ENCODE measurements around the gene UBXN10. TPM values are rescaled to one million over a fixed set of nuclear protein-coding genes. Genes with fewer than 3 reads are reported as not detected.
"Not testable (repeated sequence)": the region's sequence is repeated elsewhere in the genome, so short reads cannot be mapped to it uniquely, and the experiment has no call there.

UBXN10 gene
- polyA plus RNA-seq, 3 donors: 0.16 to 0.82 (median 0.30) TPM

DNA sequence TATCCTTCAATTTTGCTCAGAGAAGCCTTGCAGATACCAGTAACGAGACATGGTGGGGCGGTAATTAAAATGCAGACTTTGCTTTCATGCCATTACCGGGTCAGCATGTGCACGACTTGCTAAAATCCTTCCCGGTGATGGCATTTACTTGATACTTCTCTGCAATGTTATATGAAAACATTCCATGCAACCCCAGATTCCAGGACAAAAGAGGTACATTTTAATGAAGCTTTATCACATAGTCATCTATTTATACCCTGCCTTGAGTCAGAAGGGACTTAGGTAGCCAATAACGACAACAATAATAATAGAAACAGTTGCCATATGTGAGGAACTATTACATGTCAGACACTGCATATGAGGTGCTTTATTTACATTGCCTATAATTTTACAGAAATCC lies 29.8 kb downstream of the UBXN10 start:
- Histone ChIP-seq H3K4me2 (replicated peaks; ENCODE audit: extremely low read depth, low read length, poor library complexity, severe bottlenecking) (no peak overlapping the region), H2AFZ (ENCODE audit: insufficient read depth, low read depth, low read length, poor library complexity, severe bottlenecking) (no peak overlapping the region), H3K9me3 (replicated peaks in 1 of 2; ENCODE audit: control insufficient read depth in 1 of 2, insufficient read depth in 1 of 2, low read length in 2 of 2) (no peaks in the 10 kb centered on the region), H3K27ac (ENCODE audit: low read depth in 1 of 2, low read length in 2 of 2) (no peak overlapping the region), H3K36me3 (replicated peaks in 1 of 2; ENCODE audit: control insufficient read depth in 1 of 2, insufficient read depth in 2 of 2, low read length in 2 of 2) (no peaks in the 10 kb centered on the region), H4K20me1 (ENCODE audit: insufficient read depth, low read length) (no peaks in the 10 kb centered on the region), H3K27me3 (ENCODE audit: control insufficient read depth in 2 of 2, insufficient read depth in 2 of 2, low read length in 2 of 2) (peaks cover 21 to 24% of the 10 kb centered on the region in 2 donors), H3K9ac (ENCODE audit: insufficient read depth, low read length, poor library complexity, severe bottlenecking) (no peak overlapping the region), H3K4me1 (ENCODE audit: control insufficient read depth in 1 of 2, insufficient read depth in 2 of 2, low read length in 2 of 2) (no peaks in the 10 kb centered on the region), H3K4me3 (replicated peaks in 1 of 3; ENCODE audit: low read depth in 2 of 3, low read length in 3 of 3) (no peak overlapping the region), H3K79me2 (ENCODE audit: insufficient read depth, low read length) (no peaks in the 10 kb centered on the region)
- peaks cover 5% of the 10 kb centered on the region for H3K4me1 Mint-ChIP-seq
- WGBS (ENCODE audit: insufficient coverage): 100% methylated on average over 3 of the region's 6 CpGs
- H3K27ac Mint-ChIP-seq: no peak overlapping the region
- no peaks in the 10 kb centered on the region for H3K36me3 Mint-ChIP-seq
- intact Hi-C loops (cut with micrococcal nuclease): no loop called here
- TF ChIP-seq, protein P1, sequence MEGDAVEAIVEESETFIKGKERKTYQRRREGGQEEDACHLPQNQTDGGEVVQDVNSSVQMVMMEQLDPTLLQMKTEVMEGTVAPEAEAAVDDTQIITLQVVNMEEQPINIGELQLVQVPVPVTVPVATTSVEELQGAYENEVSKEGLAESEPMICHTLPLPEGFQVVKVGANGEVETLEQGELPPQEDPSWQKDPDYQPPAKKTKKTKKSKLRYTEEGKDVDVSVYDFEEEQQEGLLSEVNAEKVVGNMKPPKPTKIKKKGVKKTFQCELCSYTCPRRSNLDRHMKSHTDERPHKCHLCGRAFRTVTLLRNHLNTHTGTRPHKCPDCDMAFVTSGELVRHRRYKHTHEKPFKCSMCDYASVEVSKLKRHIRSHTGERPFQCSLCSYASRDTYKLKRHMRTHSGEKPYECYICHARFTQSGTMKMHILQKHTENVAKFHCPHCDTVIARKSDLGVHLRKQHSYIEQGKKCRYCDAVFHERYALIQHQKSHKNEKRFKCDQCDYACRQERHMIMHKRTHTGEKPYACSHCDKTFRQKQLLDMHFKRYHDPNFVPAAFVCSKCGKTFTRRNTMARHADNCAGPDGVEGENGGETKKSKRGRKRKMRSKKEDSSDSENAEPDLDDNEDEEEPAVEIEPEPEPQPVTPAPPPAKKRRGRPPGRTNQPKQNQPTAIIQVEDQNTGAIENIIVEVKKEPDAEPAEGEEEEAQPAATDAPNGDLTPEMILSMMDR (IDR thresholded peaks at IDR 0.05): no peak
- peaks cover 0 to 4% (median 0%) of the 10 kb centered on the region in 7 donors for H3K9me3 Mint-ChIP-seq
- H3K4me3 Mint-ChIP-seq: no peak overlapping the region
- no peak for DNase-seq
- peaks cover 24 to 49% (median 32%) of the 10 kb centered on the region in 3 donors for H3K27me3 Mint-ChIP-seq (ENCODE audit: low read depth in 3 of 3)

DNA sequence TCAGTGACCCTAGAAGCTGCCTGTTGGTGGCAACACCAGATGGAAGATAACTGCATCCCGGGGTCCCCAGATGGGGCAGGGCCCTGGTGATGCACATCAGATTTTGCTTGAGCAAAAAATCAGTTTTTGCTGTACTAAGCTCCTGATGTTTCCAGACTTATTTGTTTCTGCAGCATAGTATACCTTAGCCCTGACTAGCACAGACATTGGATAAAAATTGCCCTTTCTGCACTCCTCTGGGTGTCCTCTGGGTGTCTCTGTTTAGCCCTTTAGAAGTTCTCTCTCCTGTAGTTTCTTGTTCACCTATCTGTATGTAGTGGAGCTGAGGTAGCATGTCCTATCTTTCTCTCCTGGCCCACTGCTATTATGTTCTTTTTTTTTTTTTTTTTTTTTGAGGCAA lies 30.7 kb downstream of the UBXN10 start:
- no peak overlapping the region for H3K4me2 ChIP-seq (replicated peaks; ENCODE audit: extremely low read depth, low read length, poor library complexity, severe bottlenecking)
- no peaks in the 10 kb centered on the region for H4K20me1 ChIP-seq (ENCODE audit: insufficient read depth, low read length)
- Mint-ChIP-seq H3K27ac (no peak overlapping the region), H3K4me3 (no peak overlapping the region), H3K27me3 (ENCODE audit: low read depth in 3 of 3) (peaks cover 22 to 49% (median 36%) of the 10 kb centered on the region in 3 donors), H3K9me3 (peaks cover 0 to 4% (median 0%) of the 10 kb centered on the region in 7 donors), H3K36me3 (no peaks in the 10 kb centered on the region), H3K4me1 (peaks cover 5% of the 10 kb centered on the region)
- H3K4me1 ChIP-seq (ENCODE audit: control insufficient read depth in 1 of 2, insufficient read depth in 2 of 2, low read length in 2 of 2): no peaks in the 10 kb centered on the region
- no peak overlapping the region for H3K9ac ChIP-seq (ENCODE audit: insufficient read depth, low read length, poor library complexity, severe bottlenecking)
- WGBS (ENCODE audit: insufficient coverage): 100% methylated on average over 1 of the region's 1 CpG
- DNase-seq: no peak
- H2AFZ ChIP-seq (ENCODE audit: insufficient read depth, low read depth, low read length, poor library complexity, severe bottlenecking): no peak overlapping the region
- H3K4me3 ChIP-seq (replicated peaks in 1 of 3; ENCODE audit: low read depth in 2 of 3, low read length in 3 of 3): no peak overlapping the region
- no peaks in the 10 kb centered on the region for H3K79me2 ChIP-seq (ENCODE audit: insufficient read depth, low read length)
- no peak overlapping the region for H3K27ac ChIP-seq (ENCODE audit: low read depth in 1 of 2, low read length in 2 of 2)
- no peaks in the 10 kb centered on the region for H3K9me3 ChIP-seq (replicated peaks in 1 of 2; ENCODE audit: control insufficient read depth in 1 of 2, insufficient read depth in 1 of 2, low read length in 2 of 2)
- H3K27me3 ChIP-seq (ENCODE audit: control insufficient read depth in 2 of 2, insufficient read depth in 2 of 2, low read length in 2 of 2): peaks cover 21 to 26% of the 10 kb centered on the region in 2 donors
- H3K36me3 ChIP-seq (replicated peaks in 1 of 2; ENCODE audit: control insufficient read depth in 1 of 2, insufficient read depth in 2 of 2, low read length in 2 of 2): no peaks in the 10 kb centered on the region
- intact Hi-C loops (cut with micrococcal nuclease): no loop called here
- TF ChIP-seq, protein P1 (IDR thresholded peaks at IDR 0.05): no peak

DNA sequence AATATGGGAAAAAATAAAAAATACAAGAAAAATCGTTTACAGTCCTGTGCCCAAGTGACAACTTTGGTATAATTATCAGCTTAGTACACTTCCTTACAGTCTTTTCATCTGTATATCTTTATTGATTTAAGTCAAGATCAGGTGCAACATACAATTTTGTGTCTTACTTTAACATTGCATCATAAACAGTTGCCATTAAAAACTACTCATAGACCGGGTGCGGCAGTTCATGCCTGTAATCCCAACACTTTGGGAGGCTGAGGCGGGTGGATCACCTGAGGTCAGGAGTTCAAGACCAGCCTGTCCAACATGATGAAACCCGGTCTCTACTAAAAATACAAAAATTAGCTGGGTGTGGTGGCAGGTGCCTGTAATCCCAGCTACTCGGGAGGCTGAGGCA lies 33.2 kb downstream of the UBXN10 start:
- H3K4me3 Mint-ChIP-seq; H3K79me2 ChIP-seq (ENCODE audit: insufficient read depth, low read length); intact Hi-C loops (cut with micrococcal nuclease); DNase-seq; H3K9me3 Mint-ChIP-seq; H3K27ac ChIP-seq (ENCODE audit: low read depth in 1 of 2, low read length in 2 of 2); H4K20me1 ChIP-seq (ENCODE audit: insufficient read depth, low read length); H3K36me3 ChIP-seq (replicated peaks in 1 of 2; ENCODE audit: control insufficient read depth in 1 of 2, insufficient read depth in 2 of 2, low read length in 2 of 2); H3K4me3 ChIP-seq (replicated peaks in 1 of 3; ENCODE audit: low read depth in 2 of 3, low read length in 3 of 3); H3K4me1 ChIP-seq (ENCODE audit: control insufficient read depth in 1 of 2, insufficient read depth in 2 of 2, low read length in 2 of 2); H3K4me2 ChIP-seq (replicated peaks; ENCODE audit: extremely low read depth, low read length, poor library complexity, severe bottlenecking); H3K36me3 Mint-ChIP-seq; H3K9me3 ChIP-seq (replicated peaks in 1 of 2; ENCODE audit: control insufficient read depth in 1 of 2, insufficient read depth in 1 of 2, low read length in 2 of 2); H2AFZ ChIP-seq (ENCODE audit: insufficient read depth, low read depth, low read length, poor library complexity, severe bottlenecking); H3K27ac Mint-ChIP-seq; H3K9ac ChIP-seq (ENCODE audit: insufficient read depth, low read length, poor library complexity, severe bottlenecking); H3K4me1 Mint-ChIP-seq: not testable (repeated sequence)
- WGBS (ENCODE audit: insufficient coverage): 93% methylated on average over 2 of the region's 6 CpGs
- peaks cover 20 to 24% of the 10 kb centered on the region in 2 donors for H3K27me3 ChIP-seq (ENCODE audit: control insufficient read depth in 2 of 2, insufficient read depth in 2 of 2, low read length in 2 of 2)
- peaks cover 15 to 42% (median 26%) of the 10 kb centered on the region in 3 donors for H3K27me3 Mint-ChIP-seq (ENCODE audit: low read depth in 3 of 3)

Data from CD14-positive monocyte (primary cell).